ENCODE measurements around the gene LRRC7.

LRRC7 gene

GRCh38 chr1:69738458-69739250, 170.9 kb downstream of the LRRC7 start:
- no peak for TF ChIP-seq CTCF (IDR thresholded peaks at IDR 0.05; ENCODE audit: low read depth, low read length)

GRCh38 chr1:69739251-69739605, 171.5 kb downstream of the LRRC7 start:
- no peak for TF ChIP-seq CTCF (IDR thresholded peaks at IDR 0.05; ENCODE audit: low read depth, low read length)
- no peak for DNase-seq (ENCODE audit: extremely low read depth, low read depth)

More at GRCh38 chr1:69738458-69739250, 170.9 kb downstream of the LRRC7 start:
- no peak for DNase-seq (ENCODE audit: extremely low read depth, low read depth)

GRCh38 chr1:69743146-69743545, 175.4 kb downstream of the LRRC7 start:
- no peak for TF ChIP-seq CTCF (IDR thresholded peaks at IDR 0.05; ENCODE audit: low read depth, low read length)
- DNase-seq (ENCODE audit: extremely low read depth, low read depth) = no peak

- no peak for DNase-seq (ENCODE audit: extremely low read depth, low read depth)
- no peak for TF ChIP-seq CTCF (IDR thresholded peaks at IDR 0.05; ENCODE audit: low read depth, low read length)
Observed at GRCh38 chr1:69744381-69744780, 176.7 kb downstream of the LRRC7 start.

GRCh38 chr1:69747207-69747606, 179.5 kb downstream of the LRRC7 start:
- no peak for DNase-seq (ENCODE audit: extremely low read depth, low read depth)
- no peak for TF ChIP-seq CTCF (IDR thresholded peaks at IDR 0.05; ENCODE audit: low read depth, low read length)

GRCh38 chr1:69750638-69751037, 182.9 kb downstream of the LRRC7 start:
- no peak for TF ChIP-seq CTCF (IDR thresholded peaks at IDR 0.05; ENCODE audit: low read depth, low read length)
- DNase-seq (ENCODE audit: extremely low read depth, low read depth) = no peak

- no peak for DNase-seq (ENCODE audit: extremely low read depth, low read depth)
- no peak for TF ChIP-seq CTCF (IDR thresholded peaks at IDR 0.05; ENCODE audit: low read depth, low read length)
Observed at GRCh38 chr1:69752831-69753230, 185.1 kb downstream of the LRRC7 start.

Measured in AG09319 (cell line).